GM18907 (cell line): Measurements from ENCODE around the gene TENT5C.

Experiments
- ATAC-seq: cut with Tn5 transposase; IDR thresholded peaks from one replicate; pipeline ENCODE4 v1.9.1; 2021; ENCODE audit warnings: mild to moderate bottlenecking, moderate library complexity; ENCODE audit not compliant: unreplicated experiment

TENT5C gene

GRCh38 chr1:117653195-117653594 is 47.3 kb downstream of the TENT5C start:
- ATAC-seq, result no peak

GRCh38 chr1:117653732-117654492 is 48.1 kb downstream of the TENT5C start:
- ATAC-seq, result no peak

GRCh38 chr1:117654493-117655219 is 48.8 kb downstream of the TENT5C start:
- ATAC-seq, result peak; percentile 87

- no peak for ATAC-seq
These were observed 49.4 kb downstream of the TENT5C start for GRCh38 chr1:117655220-117655577.

- ATAC-seq, result peak; percentile 51
These were observed 50.4 kb downstream of the TENT5C start for GRCh38 chr1:117656202-117656641.

- ATAC-seq, result no peak
These were observed 51.2 kb downstream of the TENT5C start for GRCh38 chr1:117657031-117657430.

GRCh38 chr1:117657949-117658660 is 52.3 kb downstream of the TENT5C start:
- ATAC-seq, result no peak

- peak; percentile 37 for ATAC-seq
These were observed 52.8 kb downstream of the TENT5C start for GRCh38 chr1:117658676-117659075.

- no peak for ATAC-seq
These were observed 53.9 kb downstream of the TENT5C start for GRCh38 chr1:117659550-117660270.

GRCh38 chr1:117660271-117660965 is 54.6 kb downstream of the TENT5C start:
- ATAC-seq, result no peak

- no peak for ATAC-seq
These were observed 55.2 kb downstream of the TENT5C start for GRCh38 chr1:117661027-117661426.

- no peak for ATAC-seq
These were observed 56.8 kb downstream of the TENT5C start for GRCh38 chr1:117662667-117663066.

- ATAC-seq, result no peak
These were observed 57.5 kb downstream of the TENT5C start for GRCh38 chr1:117663156-117663902.

- peak; percentile 99 for ATAC-seq
These were observed 58.5 kb downstream of the TENT5C start for GRCh38 chr1:117664314-117664713.

- no peak for ATAC-seq
These were observed 59.9 kb downstream of the TENT5C start for GRCh38 chr1:117665556-117666270.

- ATAC-seq, result no peak
These were observed 63.7 kb downstream of the TENT5C start for GRCh38 chr1:117669572-117669971.

GRCh38 chr1:117670976-117671780 is 65.3 kb downstream of the TENT5C start:
- no peak for ATAC-seq

GRCh38 chr1:117671781-117672501 is 66.1 kb downstream of the TENT5C start:
- no peak for ATAC-seq
